Astrocyte of the cerebellum (primary cell): ENCODE results near the gene DDX18.

Experiments
- DNase-seq: peaks from one replicate; pipeline ENCODE4 v3.0.0-alpha.2; 2011; ENCODE audit warnings: low read depth
- H3K4me3 ChIP-seq: 2 replicates; pipeline ENCODE4 v1.5.1; 2011; ENCODE audit warnings: mild to moderate bottlenecking, low read depth, low read length, moderate library complexity
- in situ Hi-C: cut with HindIII; loops from 2 replicates; pipeline ENCODE4 v1.10.0; 2017; ENCODE audit warnings: low sequenced_read_pairs
- TF ChIP-seq, protein P1 (sequence below): IDR thresholded peaks from 2 replicates; pipeline ENCODE4 v1.5.1; 2012; ENCODE audit warnings: low read length, low read depth, moderate library complexity, mild to moderate bottlenecking; ENCODE audit errors: missing control alignments

DDX18 gene

DNA sequence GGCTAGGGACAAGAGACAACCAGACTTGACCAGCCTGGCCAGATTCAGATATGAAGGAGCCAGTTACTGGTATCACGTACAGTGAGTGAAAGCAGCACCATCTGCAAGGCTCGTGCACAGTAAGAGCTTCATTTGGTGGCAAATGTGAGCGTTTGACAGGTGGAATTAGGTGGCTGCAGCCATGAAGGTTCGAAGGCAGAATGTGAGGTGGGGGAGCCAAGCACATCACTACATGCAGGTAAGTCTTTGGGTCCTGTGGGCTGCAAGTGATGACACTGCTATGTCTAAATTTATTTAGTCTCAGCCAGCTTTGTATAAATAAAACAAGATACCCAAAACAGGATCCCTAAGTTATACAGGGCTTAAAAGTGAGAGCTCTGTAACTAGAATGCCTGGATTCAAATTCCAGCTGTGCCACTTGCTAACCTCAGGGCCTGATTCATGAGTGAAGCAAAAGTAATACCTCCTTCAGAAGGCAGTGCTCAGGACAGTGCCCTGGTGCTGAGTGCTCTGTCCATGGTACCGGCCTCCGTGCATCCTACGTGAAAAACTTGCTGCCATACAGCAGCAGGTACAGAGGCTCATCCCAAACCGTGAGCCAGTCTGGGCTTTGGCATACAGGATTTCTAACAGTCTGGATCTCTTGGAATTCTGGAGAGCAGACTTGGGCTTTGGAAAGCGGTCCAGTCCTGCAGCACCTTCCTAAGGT, 18.6 kb downstream of the DDX18 start:
- in situ Hi-C loops: no loop called here
- TF ChIP-seq, protein P1, sequence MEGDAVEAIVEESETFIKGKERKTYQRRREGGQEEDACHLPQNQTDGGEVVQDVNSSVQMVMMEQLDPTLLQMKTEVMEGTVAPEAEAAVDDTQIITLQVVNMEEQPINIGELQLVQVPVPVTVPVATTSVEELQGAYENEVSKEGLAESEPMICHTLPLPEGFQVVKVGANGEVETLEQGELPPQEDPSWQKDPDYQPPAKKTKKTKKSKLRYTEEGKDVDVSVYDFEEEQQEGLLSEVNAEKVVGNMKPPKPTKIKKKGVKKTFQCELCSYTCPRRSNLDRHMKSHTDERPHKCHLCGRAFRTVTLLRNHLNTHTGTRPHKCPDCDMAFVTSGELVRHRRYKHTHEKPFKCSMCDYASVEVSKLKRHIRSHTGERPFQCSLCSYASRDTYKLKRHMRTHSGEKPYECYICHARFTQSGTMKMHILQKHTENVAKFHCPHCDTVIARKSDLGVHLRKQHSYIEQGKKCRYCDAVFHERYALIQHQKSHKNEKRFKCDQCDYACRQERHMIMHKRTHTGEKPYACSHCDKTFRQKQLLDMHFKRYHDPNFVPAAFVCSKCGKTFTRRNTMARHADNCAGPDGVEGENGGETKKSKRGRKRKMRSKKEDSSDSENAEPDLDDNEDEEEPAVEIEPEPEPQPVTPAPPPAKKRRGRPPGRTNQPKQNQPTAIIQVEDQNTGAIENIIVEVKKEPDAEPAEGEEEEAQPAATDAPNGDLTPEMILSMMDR: no peak
- H3K4me3 ChIP-seq: no peak overlapping the region
- DNase-seq: peak; percentile 23

DNA sequence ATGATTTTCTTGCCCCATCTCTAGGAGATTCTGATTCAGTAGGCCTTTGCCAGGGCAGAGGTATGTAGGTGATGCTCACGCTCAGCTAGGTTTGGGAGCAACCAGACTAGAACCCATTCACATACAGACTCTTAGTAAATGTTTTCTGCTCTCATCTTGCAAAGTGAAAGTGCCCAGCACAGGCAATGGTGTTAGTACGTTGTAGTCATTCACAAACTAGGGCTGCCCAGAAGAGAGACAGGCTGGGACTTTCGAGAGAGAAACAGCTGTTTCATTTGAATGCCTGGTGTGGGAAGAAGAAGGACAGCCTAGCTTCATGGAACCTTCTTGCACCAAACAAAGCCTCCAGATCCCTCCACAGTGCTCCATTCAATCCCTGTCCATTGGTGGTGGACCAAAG, 19.4 kb downstream of the DDX18 start:
- TF ChIP-seq, protein P1: no peak
- no peak overlapping the region for H3K4me3 ChIP-seq
- no peak for DNase-seq
- in situ Hi-C loops: no loop called here

DNA sequence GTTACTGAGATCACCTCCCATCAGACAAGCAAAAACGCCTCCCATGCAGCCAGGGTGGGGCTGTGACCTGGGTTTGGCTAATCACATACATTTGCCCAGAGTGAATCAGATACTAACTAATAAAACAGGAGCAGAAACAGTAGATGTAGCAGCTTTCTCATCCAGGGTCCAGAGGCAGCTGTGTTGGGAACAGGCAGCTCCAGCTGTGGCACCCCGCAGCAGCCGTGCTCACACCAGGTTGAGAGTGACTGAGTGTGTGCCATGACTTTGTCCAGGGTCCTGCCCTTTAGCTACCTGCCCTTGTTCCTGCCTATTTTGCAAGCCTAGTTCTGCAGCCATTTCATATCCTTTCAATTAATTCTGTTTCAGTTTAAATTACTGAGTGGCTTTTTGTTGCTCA, 20.5 kb downstream of the DDX18 start:
- in situ Hi-C loops: no loop called here
- TF ChIP-seq, protein P1: no peak
- no peak overlapping the region for H3K4me3 ChIP-seq
- DNase-seq: no peak

DNA sequence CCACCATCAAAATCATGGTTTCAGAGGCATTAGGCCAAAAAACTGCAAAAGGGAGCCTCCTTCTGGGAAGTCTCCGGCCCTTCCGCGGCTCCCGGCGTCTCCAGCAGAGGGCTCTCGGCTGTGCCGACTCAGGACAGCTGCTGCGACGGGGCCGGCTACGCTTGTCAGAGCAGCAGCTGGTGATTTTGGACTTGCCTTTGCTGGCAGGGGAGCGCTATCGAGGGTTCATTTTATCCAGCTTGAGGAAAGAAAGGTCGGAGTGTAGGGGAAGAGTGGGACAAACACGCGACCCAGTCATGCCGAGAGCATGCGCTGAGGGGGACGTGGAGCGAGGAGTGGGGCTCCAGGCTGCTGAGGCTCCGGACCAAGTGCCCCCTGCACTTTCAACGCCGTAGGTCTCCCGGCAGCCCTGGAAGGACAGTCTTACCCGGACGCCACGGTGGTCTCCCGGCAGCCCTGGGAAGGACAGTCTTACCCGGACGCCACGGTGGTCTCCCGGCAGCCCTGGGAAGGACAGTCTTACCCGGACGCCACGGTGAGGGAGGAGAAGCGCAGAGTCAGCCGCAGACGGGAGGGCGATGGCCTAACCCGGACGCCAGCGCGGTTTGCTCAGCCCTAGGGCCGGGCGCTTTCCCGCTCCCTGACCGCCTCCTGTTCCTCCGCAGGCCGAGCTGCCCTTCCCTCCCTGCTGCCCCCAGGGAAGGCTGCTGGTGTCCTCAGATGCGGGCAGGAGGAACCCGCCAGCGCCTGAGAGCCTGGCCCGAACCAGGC, 21.7 kb downstream of the DDX18 start:
- peak overlapping the region; percentile 36 for H3K4me3 ChIP-seq
- TF ChIP-seq, protein P1: peak; percentile 99
- in situ Hi-C loops: no loop called here
- DNase-seq: peak; percentile 52

DNA sequence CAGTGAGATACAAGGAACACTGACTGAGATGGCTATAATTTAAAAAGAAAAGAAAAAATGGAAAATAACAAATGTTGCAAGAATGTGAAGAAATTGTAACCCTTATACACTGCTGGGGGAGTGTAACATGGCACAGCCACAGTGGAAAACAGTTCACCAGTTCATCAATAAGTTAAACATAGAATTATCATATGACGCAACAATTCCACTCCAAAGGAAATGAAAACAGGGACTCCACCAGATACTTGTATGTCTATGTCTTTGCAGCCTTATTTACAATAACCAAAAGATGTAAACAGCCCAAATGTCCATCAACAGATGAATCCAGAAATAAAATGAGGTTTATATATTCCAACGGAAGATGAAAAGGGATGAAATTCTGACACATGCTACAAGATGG, 30.8 kb downstream of the DDX18 start:
- in situ Hi-C loops: no loop called here
- H3K4me3 ChIP-seq: no peak overlapping the region
- no peak for DNase-seq
- TF ChIP-seq, protein P1: no peak

DNA sequence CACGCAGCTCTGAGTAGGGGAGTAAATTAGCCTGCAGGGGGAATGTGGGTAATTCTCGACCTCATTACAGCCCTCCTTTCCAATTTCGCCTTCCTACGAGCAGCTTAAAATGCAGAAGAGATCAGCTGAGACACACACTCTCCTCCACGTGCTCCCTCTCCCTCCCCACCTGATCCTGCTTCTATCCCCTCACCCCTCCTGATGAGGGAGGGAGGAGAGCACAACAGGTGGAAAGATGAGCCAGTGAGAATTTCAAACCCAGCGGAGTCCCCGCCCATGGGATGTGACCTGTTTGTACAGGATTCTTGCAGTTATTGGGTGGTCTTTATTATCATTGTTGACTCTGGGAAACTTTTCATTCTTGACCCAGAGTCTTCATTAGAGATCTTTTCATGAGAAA, 35.5 kb downstream of the DDX18 start:
- TF ChIP-seq, protein P1: no peak
- in situ Hi-C loops: no loop called here

More for the DNA sequence above, 35.5 kb downstream of the DDX18 start:
- DNase-seq: no peak
- no peak overlapping the region for H3K4me3 ChIP-seq
